HG03457 (cell line): ENCODE data around the gene SETD6.

Experiments
- ATAC-seq: cut with Tn5 transposase; IDR thresholded peaks from one replicate; pipeline ENCODE4 v1.9.1; 2021; ENCODE audit warnings: moderate number of reproducible peaks; ENCODE audit not compliant: unreplicated experiment

SETD6 gene

GRCh38 chr16:58507963-58508670 lies 7.2 kb upstream of the SETD6 start:
- ATAC-seq: no peak

- no peak for ATAC-seq
These were observed 6.6 kb upstream of the SETD6 start for GRCh38 chr16:58508671-58509251.

GRCh38 chr16:58509256-58510096 lies 5.8 kb upstream of the SETD6 start:
- no peak for ATAC-seq

- no peak for ATAC-seq
These were observed 5.1 kb upstream of the SETD6 start for GRCh38 chr16:58510097-58510775.

GRCh38 chr16:58510776-58511628 lies 4.3 kb upstream of the SETD6 start:
- ATAC-seq: no peak

- ATAC-seq: no peak
These were observed 3.1 kb upstream of the SETD6 start for GRCh38 chr16:58511933-58512815.

GRCh38 chr16:58513874-58514273 lies 1.4 kb upstream of the SETD6 start:
- ATAC-seq: no peak

- ATAC-seq: no peak
These were observed 802 bp downstream of the SETD6 start for GRCh38 chr16:58515871-58516767.

GRCh38 chr16:58516768-58517107 lies 1.4 kb downstream of the SETD6 start:
- ATAC-seq: no peak

GRCh38 chr16:58518083-58518979 lies 3.0 kb downstream of the SETD6 start:
- ATAC-seq: no peak

GRCh38 chr16:58518980-58519368 lies 3.7 kb downstream of the SETD6 start:
- ATAC-seq: no peak

GRCh38 chr16:58519707-58520106 lies 4.4 kb downstream of the SETD6 start:
- no peak for ATAC-seq

- no peak for ATAC-seq
These were observed 14.9 kb downstream of the SETD6 start for GRCh38 chr16:58530179-58530578.

GRCh38 chr16:58532414-58532813 lies 17.1 kb downstream of the SETD6 start:
- no peak for ATAC-seq

GRCh38 chr16:58533751-58534470 lies 18.6 kb downstream of the SETD6 start:
- ATAC-seq: no peak

GRCh38 chr16:58535100-58535499 lies 19.8 kb downstream of the SETD6 start:
- no peak for ATAC-seq

- no peak for ATAC-seq
These were observed 21.0 kb downstream of the SETD6 start for GRCh38 chr16:58536278-58536677.
